GM12864 (cell line): ENCODE data around the gene MGAT3.
A peak's percentile ranks its signal among the peaks of the same experiment; 100 is the strongest.

Experiments used
- DNase-seq: peaks from one replicate; pipeline ENCODE4 v3.0.0-alpha.2; 2011; ENCODE audit warnings: low read depth
- H3K4me3 ChIP-seq: 2 replicates; pipeline ENCODE4 v1.5.1; 2011; ENCODE audit warnings: mild to moderate bottlenecking, low read depth, low read length, control low read depth
- CTCF ChIP-seq: IDR thresholded peaks from 2 replicates; pipeline ENCODE4 v1.5.1; 2011; ENCODE audit warnings: low read depth, mild to moderate bottlenecking, moderate library complexity, low read length, control low read depth, inconsistent platforms; ENCODE audit errors: missing control alignments

MGAT3 gene

GRCh38 chr22:39448205-39449054, 8.4 kb upstream of the MGAT3 start:
- no peak for TF ChIP-seq CTCF
- no peak for DNase-seq
- H3K4me3 ChIP-seq, result peak overlapping the region; percentile 61

GRCh38 chr22:39449708-39450107, 7.1 kb upstream of the MGAT3 start:
- H3K4me3 ChIP-seq, result no peak overlapping the region; the same call in 1 of the 2 replicates
- no peak for DNase-seq
- no peak for TF ChIP-seq CTCF

GRCh38 chr22:39450258-39450955, 6.4 kb upstream of the MGAT3 start:
- no peak for TF ChIP-seq CTCF
- no peak overlapping the region for H3K4me3 ChIP-seq
- DNase-seq, result no peak

- no peak overlapping the region for H3K4me3 ChIP-seq
- no peak for DNase-seq
- TF ChIP-seq CTCF, result no peak
These were observed 4.1 kb upstream of the MGAT3 start for GRCh38 chr22:39452740-39453040.

GRCh38 chr22:39453765-39454378, 2.9 kb upstream of the MGAT3 start:
- TF ChIP-seq CTCF, result no peak
- H3K4me3 ChIP-seq, result no peak overlapping the region

GRCh38 chr22:39454385-39454871, 2.4 kb upstream of the MGAT3 start:
- no peak overlapping the region for H3K4me3 ChIP-seq
- TF ChIP-seq CTCF, result no peak
- DNase-seq, result no peak

More at GRCh38 chr22:39453765-39454378, 2.9 kb upstream of the MGAT3 start:
- DNase-seq, result no peak
